HG02571 (cell line): ENCODE measurements around the gene SH3RF1.

Source experiments
- ATAC-seq: cut with Tn5 transposase; IDR thresholded peaks from one replicate; pipeline ENCODE4 v1.9.1; 2021; ENCODE audit warnings: mild to moderate bottlenecking, moderate library complexity; ENCODE audit not compliant: unreplicated experiment

SH3RF1 gene

DNA sequence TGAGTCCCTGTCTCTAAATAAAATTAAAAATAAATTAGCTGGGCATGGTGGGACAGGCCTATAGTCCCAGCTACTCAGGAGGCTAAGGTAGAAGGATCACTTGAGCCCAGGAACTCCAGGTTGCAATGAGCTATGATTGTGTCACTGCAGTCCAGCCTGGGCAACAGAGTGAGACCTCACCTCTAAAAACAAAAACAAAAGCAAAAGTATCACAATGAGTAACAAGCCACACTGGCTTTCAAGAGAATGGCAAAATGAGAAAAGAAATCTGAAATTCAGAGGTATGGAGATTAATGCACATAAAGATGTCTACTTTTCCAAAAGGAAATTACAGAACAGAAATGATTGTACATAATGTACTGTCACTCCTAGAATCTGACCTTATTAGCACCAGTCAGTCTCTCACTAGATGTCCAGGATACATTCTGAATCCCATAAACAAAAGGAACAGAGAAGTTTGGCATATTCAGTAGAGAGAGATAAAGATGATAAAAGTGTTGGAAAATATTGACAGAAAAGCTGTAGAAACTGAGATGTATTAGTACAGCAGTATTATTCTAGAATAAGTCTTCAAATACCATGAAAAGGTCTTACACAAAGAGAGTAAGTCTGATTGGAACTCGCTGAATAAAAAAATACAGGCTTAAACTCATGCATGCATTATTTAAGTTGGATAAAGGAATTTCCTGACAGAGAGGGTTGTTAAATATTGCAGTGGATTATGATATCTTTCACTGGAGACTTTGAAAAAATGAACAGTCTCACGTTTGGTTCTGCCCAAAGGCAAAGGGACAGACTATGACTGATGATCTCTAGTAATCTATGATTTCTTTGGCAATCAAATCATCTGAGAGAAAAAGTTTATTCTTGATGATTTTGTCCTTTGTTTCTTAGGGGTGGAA is 102.5 kb downstream of the SH3RF1 start:
- ATAC-seq = peak; percentile 91

- ATAC-seq = no peak
Observed at GRCh38 chr4:169164669-169165415, 105.9 kb downstream of the SH3RF1 start.

DNA sequence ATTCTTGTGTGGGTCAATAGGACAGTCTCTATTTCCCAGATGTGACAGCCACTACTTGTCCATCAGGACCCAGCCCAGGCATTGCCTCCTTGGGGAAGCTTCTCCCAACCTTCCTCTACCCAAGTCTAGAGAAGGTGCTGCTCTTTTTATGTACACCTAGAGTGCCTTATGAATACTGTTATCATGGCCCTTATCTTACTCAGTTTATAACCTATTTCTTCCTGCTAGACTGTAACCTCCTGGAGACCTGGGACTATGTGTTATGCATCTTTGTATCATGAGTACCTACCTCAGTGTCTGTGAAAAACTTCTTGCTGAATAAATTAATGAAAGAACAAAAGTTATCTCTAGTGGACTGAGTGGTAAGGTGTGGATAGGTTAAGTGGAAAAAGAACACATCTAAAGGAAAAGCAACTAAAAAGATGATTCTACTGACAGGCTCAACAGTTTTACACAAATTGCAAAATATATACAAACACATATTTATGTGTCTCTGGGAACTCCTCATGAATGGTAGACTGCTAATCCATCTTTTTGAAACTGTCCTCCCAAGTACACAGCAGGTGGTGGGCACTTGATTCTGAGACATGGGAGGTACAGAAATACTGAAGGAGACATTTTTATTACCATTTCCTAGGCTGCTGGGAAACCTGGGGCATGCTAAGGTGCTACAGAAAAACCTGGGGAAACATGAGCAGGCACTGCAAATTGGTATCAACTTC is 106.6 kb downstream of the SH3RF1 start:
- ATAC-seq = no peak

GRCh38 chr4:169163495-169163894 is 107.3 kb downstream of the SH3RF1 start:
- ATAC-seq = no peak

- no peak for ATAC-seq
Observed at GRCh38 chr4:169160825-169161224, 109.9 kb downstream of the SH3RF1 start.

DNA sequence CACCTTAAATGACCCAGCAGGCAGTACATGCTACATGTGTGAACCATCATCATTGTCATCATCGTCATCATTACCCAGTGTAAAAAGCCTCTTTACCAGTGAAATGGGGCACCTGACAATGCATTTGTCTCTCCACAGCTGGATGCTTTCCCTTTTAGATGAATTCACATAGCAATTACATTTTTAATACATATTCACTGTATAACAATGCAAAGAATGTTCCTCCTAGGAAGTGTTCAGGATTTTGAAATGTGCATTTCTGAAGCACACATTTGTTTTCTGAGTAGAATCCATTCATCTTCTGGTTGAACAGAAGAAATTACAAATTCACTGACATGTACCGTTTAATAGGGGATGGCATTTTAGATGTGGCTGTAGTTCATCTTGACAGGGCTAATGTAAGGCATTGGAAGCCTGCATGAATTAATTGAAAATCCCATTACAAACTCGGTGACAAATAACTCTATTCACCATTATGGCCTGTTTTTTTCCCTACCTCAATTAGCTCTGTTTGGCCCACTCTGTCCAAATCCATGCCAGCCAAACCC is 111.1 kb downstream of the SH3RF1 start:
- no peak for ATAC-seq

DNA sequence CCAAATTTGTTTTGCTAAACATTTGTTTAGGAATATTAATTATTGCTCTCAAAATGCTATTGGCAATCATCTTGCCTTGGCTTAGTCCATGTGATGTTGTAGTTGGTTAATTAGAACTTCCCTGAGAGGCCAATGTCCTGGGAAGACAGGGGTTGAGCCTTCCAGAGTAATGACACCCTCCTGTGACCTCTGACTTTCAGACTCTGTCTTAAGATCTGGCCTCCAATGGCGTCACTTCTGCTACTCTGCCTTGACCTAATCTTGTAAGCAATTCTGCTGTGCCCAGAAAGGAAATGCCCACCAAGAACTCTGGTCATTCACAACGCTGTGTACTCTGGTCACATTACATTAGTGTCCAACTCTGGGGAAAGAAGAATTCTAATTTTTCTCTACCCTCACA is 111.9 kb downstream of the SH3RF1 start:
- ATAC-seq = no peak

DNA sequence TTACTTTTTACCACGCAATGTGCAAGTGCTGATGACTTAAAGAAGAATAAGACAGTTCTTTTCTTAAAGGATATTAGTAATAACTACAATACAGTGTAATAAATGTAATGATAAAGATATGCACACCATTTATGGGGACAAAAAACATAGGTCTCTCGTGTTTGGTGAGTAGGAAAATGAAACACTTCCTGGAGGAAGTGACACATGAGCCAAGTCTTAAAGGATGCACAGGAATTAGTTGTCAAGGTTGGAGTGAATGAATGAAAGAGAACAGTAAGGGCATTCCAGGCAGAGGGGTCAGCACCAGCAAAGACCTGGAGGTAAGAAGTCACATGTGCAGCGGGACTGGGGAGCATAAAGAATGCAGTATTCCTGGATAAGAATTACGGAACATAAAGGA is 112.7 kb downstream of the SH3RF1 start:
- ATAC-seq = no peak

GRCh38 chr4:169156392-169156791 is 114.4 kb downstream of the SH3RF1 start:
- no peak for ATAC-seq

- no peak for ATAC-seq
Observed at GRCh38 chr4:169154121-169154520, 116.6 kb downstream of the SH3RF1 start.

- no peak for ATAC-seq
Observed at GRCh38 chr4:169153481-169154087, 117.2 kb downstream of the SH3RF1 start.

- no peak for ATAC-seq
Observed at GRCh38 chr4:169152899-169153298, 117.9 kb downstream of the SH3RF1 start.

DNA sequence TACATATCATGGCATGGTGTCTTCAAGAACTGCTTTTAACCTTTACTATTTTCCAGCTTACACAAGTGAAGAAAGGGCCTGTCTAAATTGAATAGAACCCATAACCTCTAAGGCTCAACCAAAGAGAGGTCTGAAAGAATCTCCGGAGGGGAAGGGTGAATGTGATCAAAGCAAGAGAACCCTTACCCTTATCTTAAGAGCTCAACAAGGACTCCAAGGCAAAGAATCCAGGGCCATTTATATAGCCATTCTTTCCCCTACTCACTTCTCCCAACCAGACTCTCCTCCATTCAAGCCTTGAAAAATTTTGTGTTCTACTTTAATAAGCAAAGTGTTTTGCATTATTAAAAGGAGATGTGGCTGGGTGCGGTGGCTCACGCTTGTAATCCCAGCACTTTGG is 118.7 kb downstream of the SH3RF1 start:
- no peak for ATAC-seq

GRCh38 chr4:169151671-169152070 is 119.1 kb downstream of the SH3RF1 start:
- ATAC-seq = no peak

GRCh38 chr4:169150806-169151205 is 120.0 kb downstream of the SH3RF1 start:
- no peak for ATAC-seq

DNA sequence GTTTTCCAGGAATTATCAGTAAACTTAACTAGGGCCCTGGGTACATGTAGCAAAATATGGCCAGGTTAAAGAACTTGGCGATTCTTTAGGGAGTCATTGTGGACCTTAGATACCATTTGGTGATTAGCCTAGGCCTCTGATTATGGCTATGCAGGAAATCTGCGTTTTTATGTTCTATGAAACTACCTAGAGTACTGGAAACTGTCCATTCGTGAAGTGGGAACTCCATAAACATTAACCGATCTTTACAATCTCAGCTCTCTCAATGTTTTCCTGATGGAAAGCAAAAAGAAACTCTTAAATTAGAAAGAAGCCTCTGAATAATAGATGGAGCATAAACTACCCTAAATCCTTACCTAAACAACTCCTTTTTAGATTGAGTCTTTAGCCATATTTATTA is 121.9 kb downstream of the SH3RF1 start:
- ATAC-seq = no peak

GRCh38 chr4:169147191-169147590 is 123.6 kb downstream of the SH3RF1 start:
- no peak for ATAC-seq

- no peak for ATAC-seq
Observed at GRCh38 chr4:169144061-169144600, 126.6 kb downstream of the SH3RF1 start.

- no peak for ATAC-seq
Observed at GRCh38 chr4:169143335-169143734, 127.4 kb downstream of the SH3RF1 start.

GRCh38 chr4:169142906-169143305 is 127.8 kb downstream of the SH3RF1 start:
- no peak for ATAC-seq
